Measurements from ENCODE around the gene TSSK3.
A peak's percentile ranks its signal among the peaks of the same experiment; 100 is the strongest.

Gene TSSK3

GRCh38 chr1:32321712-32322291 is 40.5 kb upstream of the TSSK3 start:
- H3K4me2 ChIP-seq (ENCODE audit: insufficient read depth, low read length, poor library complexity, severe bottlenecking) = no peak overlapping the region
- H3K27me3 ChIP-seq (ENCODE audit: control insufficient read depth in 3 of 3, insufficient read depth in 3 of 3, low read depth in 1 of 3, low read length in 3 of 3) = no peaks in the 10 kb centered on the region
- no peak overlapping the region for H2BK120ac ChIP-seq (ENCODE audit: low read depth, low read length)
- H3K27ac ChIP-seq (replicated peaks; ENCODE audit: low read length) = no peak overlapping the region
- no peak overlapping the region for H3K4me3 ChIP-seq (ENCODE audit: low read length in 2 of 2)
- DNase-seq (ENCODE audit: low spot score) = no peak
- WGBS, 2 donors (ENCODE audit: extremely low coverage in 2 of 2, insufficient read length in 2 of 2, insufficient replicate concordance in 1 of 2) = no CpG with 5 or more reads among the region's 5 CpGs
- no peak overlapping the region for H3K4ac ChIP-seq (ENCODE audit: low read length)
- H3K9me3 ChIP-seq (replicated peaks in 1 of 2; ENCODE audit: control insufficient read depth in 2 of 2, insufficient read depth in 1 of 2, low read depth in 1 of 2, low read length in 2 of 2) = no peaks in the 10 kb centered on the region
- peaks cover 5 to 79% of the 10 kb centered on the region in 2 donors for H3K36me3 ChIP-seq (replicated peaks in 1 of 2; ENCODE audit: control insufficient read depth in 2 of 2, insufficient read depth in 2 of 2, low read length in 2 of 2)
- H4K8ac ChIP-seq (ENCODE audit: low read depth, low read length) = no peak overlapping the region
- H2BK12ac ChIP-seq (ENCODE audit: low read length) = no peak overlapping the region
- no peak overlapping the region for H2BK15ac ChIP-seq (ENCODE audit: low read length)
- no peaks in the 10 kb centered on the region for H3K4me1 ChIP-seq (ENCODE audit: control insufficient read depth in 2 of 2, insufficient read depth in 1 of 2, low read depth in 1 of 2, low read length in 2 of 2)
- H3K9ac ChIP-seq (ENCODE audit: low read depth, low read length, poor library complexity) = no peak overlapping the region
- no peak overlapping the region for H3K18ac ChIP-seq (ENCODE audit: low read length)
- H2BK5ac ChIP-seq (ENCODE audit: low read length) = no peak overlapping the region
- no peak overlapping the region for H2AFZ ChIP-seq (ENCODE audit: low read length)
- H3K79me1 ChIP-seq (ENCODE audit: low read depth, low read length) = no peaks in the 10 kb centered on the region
- no peak overlapping the region for H3K14ac ChIP-seq (ENCODE audit: low read length)
- H2AK5ac ChIP-seq (ENCODE audit: low read depth, low read length) = no peak overlapping the region
- H3K23ac ChIP-seq (ENCODE audit: low read depth, low read length, poor library complexity) = no peak overlapping the region
- H4K91ac ChIP-seq (ENCODE audit: low read depth, low read length, poor library complexity) = no peak overlapping the region

DNA sequence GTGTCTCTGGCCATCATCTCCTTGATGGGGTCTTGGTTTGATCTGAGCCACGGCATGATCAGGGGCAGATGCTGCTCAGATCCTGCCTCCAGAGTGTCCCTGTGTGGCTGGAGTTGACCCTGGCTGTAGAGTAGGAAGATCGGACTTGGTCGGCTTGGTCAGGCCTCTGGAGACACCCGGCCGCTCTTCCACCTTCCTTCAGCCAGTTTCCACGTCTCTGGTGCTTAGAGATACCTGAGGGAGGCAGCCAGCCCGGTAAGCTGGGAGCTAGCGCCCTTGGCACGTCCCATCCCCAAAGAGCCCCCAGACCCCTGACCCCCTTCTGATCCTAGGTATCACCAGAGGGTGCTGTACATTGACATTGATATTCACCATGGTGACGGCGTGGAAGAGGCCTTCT is 35.1 kb upstream of the TSSK3 start:
- Histone ChIP-seq H3K23ac (ENCODE audit: low read depth, low read length, poor library complexity) (peak overlapping the region; percentile 68), H2BK15ac (ENCODE audit: low read length) (no peak overlapping the region), H2BK5ac (ENCODE audit: low read length) (no peak overlapping the region), H3K18ac (ENCODE audit: low read length) (no peak overlapping the region), H2AFZ (ENCODE audit: low read length) (no peak overlapping the region), H2AK5ac (ENCODE audit: low read depth, low read length) (no peak overlapping the region), H3K36me3 (replicated peaks in 1 of 2; ENCODE audit: control insufficient read depth in 2 of 2, insufficient read depth in 2 of 2, low read length in 2 of 2) (peaks cover 41 to 87% of the 10 kb centered on the region in 2 donors), H3K4me1 (ENCODE audit: control insufficient read depth in 2 of 2, insufficient read depth in 1 of 2, low read depth in 1 of 2, low read length in 2 of 2) (no peaks in the 10 kb centered on the region), H3K9ac (ENCODE audit: low read depth, low read length, poor library complexity) (no peak overlapping the region), H4K91ac (ENCODE audit: low read depth, low read length, poor library complexity) (no peak overlapping the region), H3K9me3 (replicated peaks in 1 of 2; ENCODE audit: control insufficient read depth in 2 of 2, insufficient read depth in 1 of 2, low read depth in 1 of 2, low read length in 2 of 2) (peaks cover 0 to 2% of the 10 kb centered on the region in 2 donors), H2BK12ac (ENCODE audit: low read length) (no peak overlapping the region), H3K4me2 (ENCODE audit: insufficient read depth, low read length, poor library complexity, severe bottlenecking) (no peak overlapping the region), H3K79me1 (ENCODE audit: low read depth, low read length) (no peaks in the 10 kb centered on the region), H2BK120ac (ENCODE audit: low read depth, low read length) (no peak overlapping the region), H3K27me3 (ENCODE audit: control insufficient read depth in 3 of 3, insufficient read depth in 3 of 3, low read depth in 1 of 3, low read length in 3 of 3) (no peaks in the 10 kb centered on the region), H3K14ac (ENCODE audit: low read length) (no peak overlapping the region), H4K8ac (ENCODE audit: low read depth, low read length) (no peak overlapping the region), H3K27ac (replicated peaks; ENCODE audit: low read length) (no peak overlapping the region), H3K4me3 (ENCODE audit: low read length in 2 of 2) (no peak overlapping the region), H3K4ac (ENCODE audit: low read length) (no peak overlapping the region)
- no CpG with 5 or more reads among the region's 11 CpGs for WGBS, 2 donors (ENCODE audit: extremely low coverage in 2 of 2, insufficient read length in 2 of 2, insufficient replicate concordance in 1 of 2)
- DNase-seq (ENCODE audit: low spot score) = no peak

DNA sequence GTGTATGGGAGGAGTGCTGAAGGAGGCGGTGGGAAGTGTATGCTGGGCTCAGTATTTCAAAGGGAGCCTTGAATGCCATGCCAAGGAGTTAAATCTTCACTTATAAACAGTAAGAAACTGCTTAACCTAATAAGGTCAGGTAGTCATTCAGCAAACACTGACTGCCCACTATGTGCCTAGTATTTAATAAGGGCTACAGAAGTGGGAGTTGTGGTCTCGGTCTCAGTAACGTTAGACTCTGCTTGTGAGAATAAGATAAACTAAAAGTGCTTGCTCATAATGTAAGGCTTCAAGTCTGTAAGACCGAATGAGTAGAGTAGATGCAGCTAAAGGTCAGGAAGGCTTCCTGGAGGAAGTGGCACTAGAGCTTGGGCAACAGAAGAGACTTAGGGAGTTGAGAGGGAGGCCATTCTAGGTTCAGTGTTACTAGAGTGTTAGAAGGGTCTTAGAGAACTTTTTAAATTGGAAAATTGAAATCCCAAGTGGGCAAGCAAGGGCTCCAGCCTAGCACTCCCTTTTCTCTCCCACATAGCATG is 32.3 kb upstream of the TSSK3 start:
- H3K4me2 ChIP-seq (ENCODE audit: insufficient read depth, low read length, poor library complexity, severe bottlenecking) = no peak overlapping the region
- H3K9me3 ChIP-seq (replicated peaks in 1 of 2; ENCODE audit: control insufficient read depth in 2 of 2, insufficient read depth in 1 of 2, low read depth in 1 of 2, low read length in 2 of 2) = peaks cover 0 to 2% of the 10 kb centered on the region in 2 donors
- H3K9ac ChIP-seq (ENCODE audit: low read depth, low read length, poor library complexity) = no peak overlapping the region
- DNase-seq (ENCODE audit: low spot score) = no peak
- H3K27ac ChIP-seq (replicated peaks; ENCODE audit: low read length) = no peak overlapping the region
- no peak overlapping the region for H2AK5ac ChIP-seq (ENCODE audit: low read depth, low read length)
- H3K36me3 ChIP-seq (replicated peaks in 1 of 2; ENCODE audit: control insufficient read depth in 2 of 2, insufficient read depth in 2 of 2, low read length in 2 of 2) = peaks cover 61 to 95% of the 10 kb centered on the region in 2 donors
- H3K14ac ChIP-seq (ENCODE audit: low read length) = no peak overlapping the region
- no peak overlapping the region for H4K91ac ChIP-seq (ENCODE audit: low read depth, low read length, poor library complexity)
- H4K8ac ChIP-seq (ENCODE audit: low read depth, low read length) = no peak overlapping the region
- no peak overlapping the region for H2BK12ac ChIP-seq (ENCODE audit: low read length)
- H3K27me3 ChIP-seq (ENCODE audit: control insufficient read depth in 3 of 3, insufficient read depth in 3 of 3, low read depth in 1 of 3, low read length in 3 of 3) = no peaks in the 10 kb centered on the region
- no CpG with 5 or more reads among the region's 4 CpGs for WGBS, 2 donors (ENCODE audit: extremely low coverage in 2 of 2, insufficient read length in 2 of 2, insufficient replicate concordance in 1 of 2)
- peaks cover 10 to 11% of the 10 kb centered on the region in 2 donors for H3K4me1 ChIP-seq (ENCODE audit: control insufficient read depth in 2 of 2, insufficient read depth in 1 of 2, low read depth in 1 of 2, low read length in 2 of 2)
- H3K18ac ChIP-seq (ENCODE audit: low read length) = no peak overlapping the region
- H3K4me3 ChIP-seq (ENCODE audit: low read length in 2 of 2) = no peak overlapping the region
- no peak overlapping the region for H2BK15ac ChIP-seq (ENCODE audit: low read length)
- peaks cover 2% of the 10 kb centered on the region for H3K79me1 ChIP-seq (ENCODE audit: low read depth, low read length)
- no peak overlapping the region for H3K4ac ChIP-seq (ENCODE audit: low read length)
- H2BK120ac ChIP-seq (ENCODE audit: low read depth, low read length) = no peak overlapping the region
- no peak overlapping the region for H2BK5ac ChIP-seq (ENCODE audit: low read length)
- no peak overlapping the region for H3K23ac ChIP-seq (ENCODE audit: low read depth, low read length, poor library complexity)
- H2AFZ ChIP-seq (ENCODE audit: low read length) = no peak overlapping the region

GRCh38 chr1:32330558-32331151 is 31.7 kb upstream of the TSSK3 start:
- peaks cover 0 to 2% of the 10 kb centered on the region in 2 donors for H3K9me3 ChIP-seq (replicated peaks in 1 of 2; ENCODE audit: control insufficient read depth in 2 of 2, insufficient read depth in 1 of 2, low read depth in 1 of 2, low read length in 2 of 2)
- no peak overlapping the region for H3K27ac ChIP-seq (replicated peaks; ENCODE audit: low read length)
- no peak overlapping the region for H2BK5ac ChIP-seq (ENCODE audit: low read length)
- H2BK12ac ChIP-seq (ENCODE audit: low read length) = no peak overlapping the region
- H3K4ac ChIP-seq (ENCODE audit: low read length) = no peak overlapping the region
- H2BK15ac ChIP-seq (ENCODE audit: low read length) = no peak overlapping the region
- H3K9ac ChIP-seq (ENCODE audit: low read depth, low read length, poor library complexity) = no peak overlapping the region
- WGBS, 2 donors (ENCODE audit: extremely low coverage in 2 of 2, insufficient read length in 2 of 2, insufficient replicate concordance in 1 of 2) = no CpG with 5 or more reads among the region's 12 CpGs
- no peak overlapping the region for H3K4me3 ChIP-seq (ENCODE audit: low read length in 2 of 2)
- H3K79me1 ChIP-seq (ENCODE audit: low read depth, low read length) = peaks cover 2% of the 10 kb centered on the region
- H2AFZ ChIP-seq (ENCODE audit: low read length) = no peak overlapping the region
- no peaks in the 10 kb centered on the region for H3K27me3 ChIP-seq (ENCODE audit: control insufficient read depth in 3 of 3, insufficient read depth in 3 of 3, low read depth in 1 of 3, low read length in 3 of 3)
- H4K8ac ChIP-seq (ENCODE audit: low read depth, low read length) = no peak overlapping the region
- no peak overlapping the region for H2AK5ac ChIP-seq (ENCODE audit: low read depth, low read length)
- H3K23ac ChIP-seq (ENCODE audit: low read depth, low read length, poor library complexity) = no peak overlapping the region
- no peak overlapping the region for H3K14ac ChIP-seq (ENCODE audit: low read length)
- no peak overlapping the region for H2BK120ac ChIP-seq (ENCODE audit: low read depth, low read length)
- no peak overlapping the region for H4K91ac ChIP-seq (ENCODE audit: low read depth, low read length, poor library complexity)
- H3K4me1 ChIP-seq (ENCODE audit: control insufficient read depth in 2 of 2, insufficient read depth in 1 of 2, low read depth in 1 of 2, low read length in 2 of 2) = peaks cover 10 to 11% of the 10 kb centered on the region in 2 donors
- no peak overlapping the region for H3K4me2 ChIP-seq (ENCODE audit: insufficient read depth, low read length, poor library complexity, severe bottlenecking)
- peaks cover 61 to 90% of the 10 kb centered on the region in 2 donors for H3K36me3 ChIP-seq (replicated peaks in 1 of 2; ENCODE audit: control insufficient read depth in 2 of 2, insufficient read depth in 2 of 2, low read length in 2 of 2)
- no peak for DNase-seq (ENCODE audit: low spot score)
- H3K18ac ChIP-seq (ENCODE audit: low read length) = no peak overlapping the region

Measured in neuronal stem cell (in vitro differentiated cells).